IMR-90 (cell line): ENCODE results near the gene DHRS7B. TPM values are rescaled to one million over a fixed set of nuclear protein-coding genes. Genes with fewer than 3 reads are reported as not detected.

Source experiments
- ATAC-seq: fragments of 200-7000 bp; cut with Tn5 transposase; 2 replicates; pipeline ENCODE4 v1.9.1; 2020; ENCODE audit warnings: low read depth, mild to moderate bottlenecking, moderate library complexity
- BruUV-seq: library from RNA; stranded (reverse); fragments of 400-500 nt; replicated peaks from 2 replicates; lab custom pipeline; 2021; lab: Mats Ljungman, UMichigan
- CTCF ChIA-PET: fragments of 300-600 bp; formaldehyde crosslinking; extraction: SDS; loops from one replicate; lab custom pipeline; 2021; ENCODE audit warnings: antibody characterized with exemption; lab: Yijun Ruan, JAX
- POLR2A ChIA-PET: fragments of 300-600 bp; sonication (Branson Sonifier 250); formaldehyde crosslinking; loops from one replicate; lab custom pipeline; 2022; ENCODE audit warnings: antibody characterized with exemption; ENCODE audit not compliant: unreplicated experiment; lab: Charles Lee
- DNase-seq: peaks from one replicate; pipeline ENCODE4 v3.0.0; 2013
- H2AFZ ChIP-seq: replicated peaks from 2 replicates; pipeline ENCODE3; 2013; ENCODE audit warnings: low read length, mild to moderate bottlenecking; ENCODE audit not compliant: poor library complexity
- H2AK5ac ChIP-seq: 2 replicates; pipeline ENCODE4 v1.6.1; 2013; ENCODE audit warnings: low read depth, low read length, inconsistent platforms
- H2AK9ac ChIP-seq: replicated peaks from 2 replicates; pipeline ENCODE3; 2013; ENCODE audit warnings: mild to moderate bottlenecking, low read depth, low read length, moderate library complexity; ENCODE audit not compliant: poor library complexity
- H2BK120ac ChIP-seq: 2 replicates; pipeline ENCODE4 v1.6.1; 2013; ENCODE audit warnings: low read depth, low read length, inconsistent platforms
- H2BK15ac ChIP-seq: 3 replicates; pipeline ENCODE4 v1.6.1; 2013; ENCODE audit warnings: low read depth, low read length, inconsistent platforms
- H2BK20ac ChIP-seq: 2 replicates; pipeline ENCODE4 v1.6.1; 2013; ENCODE audit warnings: low read depth, mild to moderate bottlenecking, inconsistent platforms, low read length, moderate library complexity
- H2BK5ac ChIP-seq: 2 replicates; pipeline ENCODE4 v1.6.1; 2013; ENCODE audit warnings: mild to moderate bottlenecking, low read depth, low read length, inconsistent platforms; ENCODE audit not compliant: poor library complexity, severe bottlenecking
- H3K14ac ChIP-seq: replicated peaks from 2 replicates; pipeline ENCODE4 v1.6.1; 2013; ENCODE audit warnings: low read depth, low read length, inconsistent platforms
- H3K18ac ChIP-seq: 2 replicates; pipeline ENCODE4 v1.6.1; 2013; ENCODE audit warnings: low read depth, low read length, control low read depth
- H3K23ac ChIP-seq: 2 replicates; pipeline ENCODE4 v1.6.1; 2013; ENCODE audit warnings: low read depth, low read length, inconsistent platforms
- H3K27ac ChIP-seq: 2 replicates; pipeline ENCODE4 v1.5.1; 2013; ENCODE audit warnings: mild to moderate bottlenecking, control low read depth, low read length; ENCODE audit not compliant: insufficient read depth
- H3K27me3 ChIP-seq: 2 replicates; pipeline ENCODE4 v1.6.1; 2013; ENCODE audit warnings: low read length; ENCODE audit not compliant: control insufficient read depth, insufficient read depth
- H3K36me3 ChIP-seq: 2 replicates; pipeline ENCODE4 v1.6.1; 2013; ENCODE audit warnings: low read length, mixed read lengths; ENCODE audit not compliant: control insufficient read depth, insufficient read depth
- H3K4ac ChIP-seq: 2 replicates; pipeline ENCODE4 v1.6.1; 2013; ENCODE audit warnings: low read depth, low read length, inconsistent platforms
- H3K4me1 ChIP-seq: 2 replicates; pipeline ENCODE4 v1.6.1; 2013; ENCODE audit warnings: low read length, mixed read lengths; ENCODE audit not compliant: control insufficient read depth, insufficient read depth
- H3K4me2 ChIP-seq: 2 replicates; pipeline ENCODE4 v1.6.1; 2013; ENCODE audit warnings: low read depth, mild to moderate bottlenecking, control low read depth, low read length, moderate library complexity
- H3K4me3 ChIP-seq: 2 replicates; pipeline ENCODE4 v1.5.1; 2013; ENCODE audit warnings: low read depth, mild to moderate bottlenecking, control low read depth, low read length, moderate library complexity; ENCODE audit not compliant: insufficient read depth
- H3K56ac ChIP-seq: 2 replicates; pipeline ENCODE4 v1.6.1; 2013; ENCODE audit warnings: low read length, inconsistent platforms; ENCODE audit not compliant: insufficient read depth; ENCODE audit errors: extremely low read depth
- H3K79me1 ChIP-seq, 2 experiments: 2 replicates each; pipeline ENCODE4 v1.6.1; 2013; ENCODE audit warnings: low read length in 2 of 2, inconsistent platforms in 1 of 2, low read depth in 1 of 2
- H3K9ac ChIP-seq: 2 replicates; pipeline ENCODE4 v1.6.1; 2013; ENCODE audit warnings: low read depth, low read length, control low read depth
- H3K9me1 ChIP-seq: 2 replicates; pipeline ENCODE4 v1.6.1; 2013; ENCODE audit warnings: low read length, inconsistent platforms; ENCODE audit not compliant: insufficient read depth
- H3K9me3 ChIP-seq: 2 replicates; pipeline ENCODE4 v1.6.1; 2013; ENCODE audit warnings: low read length; ENCODE audit not compliant: control insufficient read depth, insufficient read depth
- H4K20me1 ChIP-seq: 2 replicates; pipeline ENCODE4 v1.6.1; 2013; ENCODE audit warnings: low read length, inconsistent platforms; ENCODE audit not compliant: insufficient read depth
- H4K5ac ChIP-seq: 2 replicates; pipeline ENCODE4 v1.6.1; 2013; ENCODE audit warnings: mild to moderate bottlenecking, low read depth, low read length, control low read depth
- H4K8ac ChIP-seq, 2 experiments: 2 replicates each; pipeline ENCODE4 v1.6.1; 2013; ENCODE audit warnings: low read depth in 2 of 2, low read length in 2 of 2, control low read depth in 1 of 2, inconsistent platforms in 1 of 2
- H4K91ac ChIP-seq: 2 replicates; pipeline ENCODE4 v1.6.1; 2013; ENCODE audit warnings: low read depth, low read length, inconsistent platforms; ENCODE audit not compliant: insufficient read depth
- BHLHE40 ChIP-seq: fragments of 150-350 bp; IDR thresholded peaks from 2 replicates; pipeline ENCODE4 v1.6.1; 2016; ENCODE audit warnings: mild to moderate bottlenecking, low read depth, low read length
- CEBPB ChIP-seq: IDR thresholded peaks from 2 replicates; pipeline ENCODE4 v1.6.1; 2012; ENCODE audit warnings: low read depth, low read length, improper control_type of control experiment
- CHD1 ChIP-seq: IDR thresholded peaks from 2 replicates; pipeline ENCODE4 v1.6.1; 2012; ENCODE audit warnings: low read depth, low read length, improper control_type of control experiment
- CTCF ChIP-seq: conservative IDR thresholded peaks from 2 replicates; pipeline ENCODE4 v1.5.1; 2012; ENCODE audit warnings: mild to moderate bottlenecking, low read depth, low read length, improper control_type of control experiment
- FOS ChIP-seq: fragments of 150-350 bp; IDR thresholded peaks from 2 replicates; pipeline ENCODE4 v1.6.1; 2016; ENCODE audit warnings: low read depth, low read length
- MAFK ChIP-seq: IDR thresholded peaks from 2 replicates; pipeline ENCODE4 v1.6.1; 2012; ENCODE audit warnings: low read depth, low read length, improper control_type of control experiment
- MAZ ChIP-seq: IDR thresholded peaks from 2 replicates; pipeline ENCODE4 v1.6.1; 2012; ENCODE audit warnings: low read depth, mild to moderate bottlenecking, low read length, improper control_type of control experiment, moderate library complexity, borderline replicate concordance
- MXI1 ChIP-seq: IDR thresholded peaks from 2 replicates; pipeline ENCODE4 v1.6.1; 2012; ENCODE audit warnings: low read depth, mild to moderate bottlenecking, low read length, moderate library complexity, borderline replicate concordance
- NFE2L2 ChIP-seq: fragments of 150-350 bp; IDR thresholded peaks from 2 replicates; pipeline ENCODE4 v1.6.1; 2016; ENCODE audit warnings: low read depth, mild to moderate bottlenecking, low read length
- POLR2A ChIP-seq: IDR thresholded peaks from 2 replicates; pipeline ENCODE4 v1.6.1; 2012; ENCODE audit warnings: mild to moderate bottlenecking, low read depth, low read length
- RAD21 ChIP-seq: IDR thresholded peaks from 2 replicates; pipeline ENCODE4 v1.6.1; 2012; ENCODE audit warnings: low read length, improper control_type of control experiment
- RCOR1 ChIP-seq: IDR thresholded peaks from 2 replicates; pipeline ENCODE4 v1.6.1; 2012; ENCODE audit warnings: mild to moderate bottlenecking, low read length, improper control_type of control experiment; ENCODE audit not compliant: insufficient replicate concordance
- RFX5 ChIP-seq: IDR thresholded peaks from 2 replicates; pipeline ENCODE4 v1.8.0; 2012; ENCODE audit warnings: low read depth, mild to moderate bottlenecking, low read length, moderate library complexity
- SMC3 ChIP-seq: fragments of 150-350 bp; IDR thresholded peaks from 2 replicates; pipeline ENCODE4 v1.6.1; 2016; ENCODE audit warnings: low read depth, mild to moderate bottlenecking, antibody characterized with exemption, low read length, moderate library complexity
- USF2 ChIP-seq: fragments of 150-350 bp; IDR thresholded peaks from 2 replicates; pipeline ENCODE4 v1.6.1; 2017; ENCODE audit warnings: mild to moderate bottlenecking, antibody characterized with exemption, low read length, low read depth
- WGBS, 2 experiments: methylation state at CpG; one replicate each; pipeline versions ENCODE4 v1.1.5 to v1.1.7; 2013; ENCODE audit warnings: missing lambda C conversion rate in 2 of 2; ENCODE audit not compliant: insufficient read length in 1 of 2; ENCODE audit errors: extremely low coverage in 2 of 2; 5-methylcytosine and 5-hydroxymethylcytosine counted together
- dilution Hi-C: fragments of 300-500 bp; cut with HindIII; formaldehyde crosslinking; loops from one replicate; pipeline ENCODE4 v1.14.3; 2018; ENCODE audit warnings: low sequenced_read_pairs; ENCODE audit not compliant: unreplicated experiment
- in situ Hi-C: fragments of 300-500 bp; cut with MboI; formaldehyde crosslinking; loops from 3 replicates; pipeline ENCODE4 v1.14.3; 2019; ENCODE audit warnings: low sequenced_read_pairs, inconsistent platforms, mixed read lengths
- intact Hi-C: fragments of 100-400 bp; cut with micrococcal nuclease; formaldehyde crosslinking; loops from 2 replicates; pipeline ENCODE4 v1.10.0; 2022
- polyA plus RNA-seq, 3 experiments: library from polyadenylated mRNA; depleted of rRNA; stranded (reverse); fragments of >200 nt; gene quantifications; 2 replicates each; pipeline ENCODE4 v1.2.3, GENCODE V29; 2012; ENCODE audit warnings: low replicate concordance in 1 of 3
- total RNA-seq: library from RNA; depleted of rRNA; stranded (reverse); fragments of >200 nt; gene quantifications from 2 replicates; pipeline ENCODE4 v1.2.3, GENCODE V29; 2012
- TF ChIP-seq, protein P1 (sequence below): fragments of 150-350 bp; IDR thresholded peaks from 2 replicates; pipeline ENCODE4 v1.6.1; 2016; ENCODE audit warnings: low read depth, mild to moderate bottlenecking, low read length, moderate library complexity, borderline replicate concordance

DHRS7B gene
- total and polyA plus RNA-seq, 2 of the 4 experiments (the other 2 are of a cell fraction), result 24.4 to 34.4 TPM

DNA sequence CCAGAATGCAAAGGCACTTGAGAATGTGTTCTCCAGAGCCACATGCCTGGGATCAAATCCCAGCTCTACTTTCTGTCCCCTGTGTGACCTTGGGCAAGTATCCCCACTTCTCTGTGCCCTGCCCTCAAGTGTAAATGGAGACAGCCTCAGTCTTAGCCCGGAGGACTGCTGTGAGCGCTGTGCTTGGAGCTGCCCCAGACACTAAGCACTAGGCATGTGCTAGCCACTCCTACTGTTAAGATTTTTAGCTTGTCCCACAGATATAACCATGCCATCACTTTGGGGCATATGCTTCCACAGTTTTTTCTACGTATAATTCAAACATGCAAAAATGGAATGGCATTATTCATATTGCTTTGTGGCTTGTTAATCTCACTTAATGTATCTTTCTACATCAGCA lies 57.8 kb downstream of the DHRS7B start:
- Histone ChIP-seq H3K23ac (no peak overlapping the region), H2AK5ac (no peak overlapping the region), H3K9ac (no peak overlapping the region), H4K91ac (no peak overlapping the region), H3K4me3 (no peak overlapping the region), H3K4me1 (no peaks in the 10 kb centered on the region), H4K8ac (no peak overlapping the region), H3K14ac (no peak overlapping the region), H3K56ac (no peak overlapping the region), H3K4ac (no peak overlapping the region), H3K9me3 (no peaks in the 10 kb centered on the region), H2BK15ac (no peak overlapping the region), H3K27ac (no peak overlapping the region), H3K18ac (no peak overlapping the region), H2BK20ac (no peak overlapping the region), H4K20me1 (no peaks in the 10 kb centered on the region), H2AK9ac (no peak overlapping the region), H2BK120ac (no peak overlapping the region), H3K27me3 (no peaks in the 10 kb centered on the region), H3K9me1 (peaks cover 10% of the 10 kb centered on the region; the same call in 1 of the 2 replicates), H3K4me2 (no peak overlapping the region), H2BK5ac (no peak overlapping the region), H4K5ac (no peak overlapping the region), H3K36me3 (peaks cover 14% of the 10 kb centered on the region; the same call in 1 of the 2 replicates), H2AFZ (no peak overlapping the region), H3K79me1 (no peaks in the 10 kb centered on the region)
- ChIA-PET POLR2A (no interaction called here), CTCF (no interaction called here)
- intact Hi-C loops (no loop called here), dilution Hi-C loops (no loop called here), in situ Hi-C loops (no loop called here)
- BruUV-seq, result no TSS peak
- TF ChIP-seq CEBPB (no peak), RAD21 (no peak), CHD1 (no peak), CTCF (no peak), BHLHE40 (no peak), MAZ (no peak), FOS (no peak), POLR2A (no peak), USF2 (no peak), MXI1 (no peak), NFE2L2 (no peak), SMC3 (no peak), RFX5 (no peak), RCOR1 (no peak), MAFK (no peak)
- TF ChIP-seq, protein P1, sequence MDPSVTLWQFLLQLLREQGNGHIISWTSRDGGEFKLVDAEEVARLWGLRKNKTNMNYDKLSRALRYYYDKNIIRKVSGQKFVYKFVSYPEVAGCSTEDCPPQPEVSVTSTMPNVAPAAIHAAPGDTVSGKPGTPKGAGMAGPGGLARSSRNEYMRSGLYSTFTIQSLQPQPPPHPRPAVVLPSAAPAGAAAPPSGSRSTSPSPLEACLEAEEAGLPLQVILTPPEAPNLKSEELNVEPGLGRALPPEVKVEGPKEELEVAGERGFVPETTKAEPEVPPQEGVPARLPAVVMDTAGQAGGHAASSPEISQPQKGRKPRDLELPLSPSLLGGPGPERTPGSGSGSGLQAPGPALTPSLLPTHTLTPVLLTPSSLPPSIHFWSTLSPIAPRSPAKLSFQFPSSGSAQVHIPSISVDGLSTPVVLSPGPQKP, result no peak
- WGBS, 2 experiments, result no CpG with 5 or more reads among the region's 3 CpGs
- no peak for DNase-seq
- no peak for ATAC-seq
